HEK293T (cell line): Measurements from ENCODE around the gene CSTB.
A peak's percentile ranks its signal among the peaks of the same experiment; 100 is the strongest.

Source experiments
- CTCF ChIA-PET: fragments of 350-600 bp; formaldehyde crosslinking; extraction: SDS; loops from one replicate; lab custom pipeline; 2021; ENCODE audit warnings: antibody characterized with exemption, inconsistent platforms; lab: Yijun Ruan, JAX
- POLR2A ChIA-PET: fragments of 350-600 bp; formaldehyde crosslinking; extraction: SDS; loops from one replicate; lab custom pipeline; 2020; ENCODE audit warnings: antibody characterized with exemption, inconsistent platforms; lab: Yijun Ruan, JAX
- DNase-seq: peaks from one replicate; pipeline ENCODE4 v3.0.0; 2012; ENCODE audit warnings: mixed read lengths; ENCODE audit errors: extremely low spot score
- ARNT ChIP-seq: fragments of 450-650 bp; IDR thresholded peaks from 2 replicates; pipeline ENCODE4 v1.6.1; 2017; ENCODE audit warnings: mild to moderate bottlenecking
- BHLHE40 ChIP-seq: fragments of 450-650 bp; IDR thresholded peaks from 2 replicates; pipeline ENCODE4 v1.6.1; 2016; ENCODE audit warnings: mild to moderate bottlenecking, moderate library complexity, borderline replicate concordance
- CTBP1 ChIP-seq: fragments of 450-650 bp; IDR thresholded peaks from 2 replicates; pipeline ENCODE4 v1.6.1; 2016; ENCODE audit warnings: borderline replicate concordance
- ELF4 ChIP-seq: fragments of 450-650 bp; IDR thresholded peaks from 2 replicates; pipeline ENCODE4 v1.6.1; 2017; ENCODE audit warnings: antibody characterized with exemption
- FOXA1 ChIP-seq: fragments of 450-650 bp; IDR thresholded peaks from 2 replicates; pipeline ENCODE4 v1.6.1; 2016; ENCODE audit warnings: mild to moderate bottlenecking
- FOXK2 ChIP-seq: fragments of 450-650 bp; IDR thresholded peaks from 2 replicates; pipeline ENCODE4 v1.6.1; 2016; ENCODE audit warnings: mild to moderate bottlenecking
- FOXM1 ChIP-seq: fragments of 450-650 bp; IDR thresholded peaks from 2 replicates; pipeline ENCODE4 v1.6.1; 2017; ENCODE audit warnings: mild to moderate bottlenecking, borderline replicate concordance
- HDGF ChIP-seq: fragments of 450-650 bp; IDR thresholded peaks from 2 replicates; pipeline ENCODE4 v1.6.1; 2017; ENCODE audit warnings: antibody characterized with exemption, borderline replicate concordance
- L3MBTL2 ChIP-seq: fragments of 450-650 bp; conservative IDR thresholded peaks from 2 replicates; pipeline ENCODE4 v1.6.1; 2016; ENCODE audit warnings: mild to moderate bottlenecking
- LEF1 ChIP-seq: fragments of 450-650 bp; IDR thresholded peaks from 2 replicates; pipeline ENCODE4 v1.6.1; 2017; ENCODE audit warnings: mild to moderate bottlenecking, borderline replicate concordance
- NFRKB ChIP-seq: fragments of 450-650 bp; IDR thresholded peaks from 2 replicates; pipeline ENCODE4 v1.6.1; 2016; ENCODE audit warnings: mild to moderate bottlenecking, moderate library complexity
- SP1 ChIP-seq: fragments of 450-650 bp; IDR thresholded peaks from 2 replicates; pipeline ENCODE4 v1.6.1; 2017
- SUZ12 ChIP-seq: fragments of 450-650 bp; IDR thresholded peaks from 2 replicates; pipeline ENCODE4 v1.6.1; 2016; ENCODE audit warnings: mild to moderate bottlenecking
- TARDBP ChIP-seq: fragments of 450-650 bp; IDR thresholded peaks from 2 replicates; pipeline ENCODE4 v1.6.1; 2016
- ZNF384 ChIP-seq: fragments of 450-650 bp; IDR thresholded peaks from 2 replicates; pipeline ENCODE4 v1.6.1; 2016
- TF ChIP-seq, protein P1 (sequence below): fragments of 450-650 bp; IDR thresholded peaks from 2 replicates; pipeline ENCODE4 v1.6.1; 2016

Gene CSTB

DNA sequence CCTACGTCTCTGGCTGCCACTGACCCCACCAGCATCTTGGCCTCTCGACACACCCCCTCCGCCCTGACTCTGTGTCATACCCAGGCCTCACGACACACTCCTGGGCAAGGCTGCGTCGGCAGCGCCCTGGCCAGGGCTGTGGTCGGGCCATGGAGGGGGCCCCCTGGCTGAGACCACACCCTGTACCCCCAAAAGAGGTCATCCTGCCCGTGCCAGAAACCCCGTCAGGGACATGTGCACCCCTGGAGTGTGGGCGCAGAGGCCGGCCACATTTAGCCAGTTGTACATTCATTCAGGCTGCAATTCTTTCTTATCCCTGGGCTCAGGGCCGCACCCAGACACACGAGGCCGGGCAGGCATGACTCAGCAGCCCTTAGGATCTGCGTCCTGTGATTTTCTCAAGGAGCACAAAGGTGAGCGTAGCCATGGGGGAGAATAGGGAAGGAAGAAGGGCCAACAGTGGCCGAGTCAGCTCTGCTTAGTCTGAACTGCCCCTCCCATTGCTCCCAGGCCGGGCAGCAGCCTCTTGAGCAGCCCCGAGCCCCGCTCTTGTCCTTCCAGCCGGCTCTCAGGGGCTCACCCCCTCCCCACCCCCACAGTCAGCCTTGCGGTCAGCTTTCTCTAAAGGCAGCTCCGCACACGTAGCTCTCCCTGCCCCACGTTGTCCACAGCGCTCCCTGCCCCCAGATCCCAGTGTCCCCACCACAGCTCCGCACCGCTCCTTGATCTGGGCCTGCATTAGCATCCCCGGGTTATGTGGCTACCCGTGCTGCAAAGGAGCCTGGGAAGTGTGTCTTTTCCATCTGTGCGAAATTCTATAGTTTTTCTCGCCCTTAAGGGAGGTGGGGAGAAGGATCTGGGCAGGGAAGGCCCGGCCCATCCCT lies 7.9 kb downstream of the CSTB start:
- POLR2A ChIA-PET = interaction anchor here (0.7 to 1.2 kb wide), 3 partner anchors 10 to 40 kb away, joined by 3 read pairs; no protein-coding TSS in a partner anchor
- TF ChIP-seq ZNF384 (no peak), NFRKB (no peak), SP1 (no peak), TARDBP (no peak), BHLHE40 (no peak), ARNT (no peak), HDGF (no peak), SUZ12 (no peak), CTBP1 (no peak), L3MBTL2 (no peak), FOXK2 (no peak), ELF4 (no peak), LEF1 (no peak), FOXM1 (no peak), FOXA1 (no peak)
- TF ChIP-seq, protein P1, sequence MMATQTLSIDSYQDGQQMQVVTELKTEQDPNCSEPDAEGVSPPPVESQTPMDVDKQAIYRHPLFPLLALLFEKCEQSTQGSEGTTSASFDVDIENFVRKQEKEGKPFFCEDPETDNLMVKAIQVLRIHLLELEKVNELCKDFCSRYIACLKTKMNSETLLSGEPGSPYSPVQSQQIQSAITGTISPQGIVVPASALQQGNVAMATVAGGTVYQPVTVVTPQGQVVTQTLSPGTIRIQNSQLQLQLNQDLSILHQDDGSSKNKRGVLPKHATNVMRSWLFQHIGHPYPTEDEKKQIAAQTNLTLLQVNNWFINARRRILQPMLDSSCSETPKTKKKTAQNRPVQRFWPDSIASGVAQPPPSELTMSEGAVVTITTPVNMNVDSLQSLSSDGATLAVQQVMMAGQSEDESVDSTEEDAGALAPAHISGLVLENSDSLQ = no peak
- CTCF ChIA-PET = no interaction called here
- DNase-seq = no peak

DNA sequence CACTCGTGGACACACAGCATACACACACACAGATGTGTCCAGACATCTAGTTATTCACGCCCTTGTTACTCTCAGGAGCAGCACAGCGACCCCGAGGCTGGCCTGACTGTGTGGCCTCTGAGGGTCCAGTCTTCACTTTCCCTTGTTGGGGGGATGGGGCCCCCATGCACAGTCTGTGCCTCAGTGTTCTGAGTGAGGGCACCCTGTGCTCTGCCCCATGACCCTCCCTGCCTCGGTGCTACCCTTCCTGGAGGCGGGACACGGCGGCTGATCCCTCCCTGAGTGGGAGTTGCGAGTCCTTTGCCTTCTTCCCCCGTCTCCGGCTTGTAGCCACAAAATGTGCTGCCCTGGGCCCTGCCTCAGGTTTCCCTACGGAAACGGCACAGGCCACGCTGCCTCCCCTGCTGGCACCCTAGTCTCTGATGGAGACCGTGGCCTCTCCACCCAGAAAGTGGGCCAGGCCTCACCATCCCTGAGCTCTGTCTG lies 8.6 kb downstream of the CSTB start:
- TF ChIP-seq, protein P1 = no peak
- TF ChIP-seq FOXK2 = no peak
- no peak for TF ChIP-seq TARDBP
- no peak for TF ChIP-seq ZNF384
- no peak for TF ChIP-seq LEF1
- no peak for TF ChIP-seq ELF4
- TF ChIP-seq FOXM1 = no peak
- TF ChIP-seq NFRKB = no peak
- TF ChIP-seq SP1 = no peak
- no peak for TF ChIP-seq SUZ12
- TF ChIP-seq L3MBTL2 = no peak
- no peak for TF ChIP-seq BHLHE40
- TF ChIP-seq ARNT = no peak
- no peak for TF ChIP-seq HDGF
- no peak for TF ChIP-seq FOXA1
- ChIA-PET CTCF (no interaction called here), POLR2A (no interaction called here)
- DNase-seq = no peak

DNA sequence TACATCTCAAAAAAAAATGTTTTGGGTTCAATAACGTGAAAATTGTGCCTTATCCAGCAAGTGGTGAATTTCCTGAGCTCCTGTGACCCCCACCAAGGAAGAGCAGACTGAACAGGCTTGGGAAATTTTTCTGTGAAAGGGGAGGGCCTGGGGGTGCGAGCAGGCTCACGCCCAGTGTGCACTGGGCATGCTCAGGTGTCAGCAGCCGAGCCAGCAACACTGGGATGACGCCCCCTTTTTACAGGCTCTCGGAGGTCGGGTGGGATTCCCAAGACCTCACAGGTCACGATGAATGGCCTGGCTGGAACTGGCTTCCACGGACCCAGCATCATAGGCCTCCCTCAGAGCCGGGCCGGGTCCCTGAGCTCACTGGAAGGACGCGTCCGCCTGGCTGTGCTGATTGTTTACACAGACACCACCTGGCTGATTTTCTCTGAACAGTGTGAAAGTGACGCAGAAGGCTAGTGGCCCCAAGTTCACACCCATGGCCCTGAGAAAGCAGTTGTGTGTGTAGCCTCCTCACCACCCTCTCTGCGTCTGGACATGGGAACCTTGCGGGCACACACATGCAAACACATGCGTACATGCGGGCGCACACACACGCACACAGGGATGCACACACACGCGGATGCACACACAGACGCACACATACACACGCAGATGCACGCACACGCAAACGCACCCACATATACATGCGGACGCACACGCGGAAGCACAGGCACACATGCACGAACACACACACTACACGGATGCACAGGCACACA lies 9.2 kb downstream of the CSTB start:
- no peak for DNase-seq
- TF ChIP-seq SP1 (no peak), TARDBP (0 out of 2 replicates have a peak, but pooled peaks have one; percentile 6), CTBP1 (no peak), LEF1 (no peak), FOXA1 (no peak), ZNF384 (no peak), ARNT (no peak), FOXK2 (no peak)
- CTCF ChIA-PET = no interaction called here
- POLR2A ChIA-PET = no interaction called here

DNA sequence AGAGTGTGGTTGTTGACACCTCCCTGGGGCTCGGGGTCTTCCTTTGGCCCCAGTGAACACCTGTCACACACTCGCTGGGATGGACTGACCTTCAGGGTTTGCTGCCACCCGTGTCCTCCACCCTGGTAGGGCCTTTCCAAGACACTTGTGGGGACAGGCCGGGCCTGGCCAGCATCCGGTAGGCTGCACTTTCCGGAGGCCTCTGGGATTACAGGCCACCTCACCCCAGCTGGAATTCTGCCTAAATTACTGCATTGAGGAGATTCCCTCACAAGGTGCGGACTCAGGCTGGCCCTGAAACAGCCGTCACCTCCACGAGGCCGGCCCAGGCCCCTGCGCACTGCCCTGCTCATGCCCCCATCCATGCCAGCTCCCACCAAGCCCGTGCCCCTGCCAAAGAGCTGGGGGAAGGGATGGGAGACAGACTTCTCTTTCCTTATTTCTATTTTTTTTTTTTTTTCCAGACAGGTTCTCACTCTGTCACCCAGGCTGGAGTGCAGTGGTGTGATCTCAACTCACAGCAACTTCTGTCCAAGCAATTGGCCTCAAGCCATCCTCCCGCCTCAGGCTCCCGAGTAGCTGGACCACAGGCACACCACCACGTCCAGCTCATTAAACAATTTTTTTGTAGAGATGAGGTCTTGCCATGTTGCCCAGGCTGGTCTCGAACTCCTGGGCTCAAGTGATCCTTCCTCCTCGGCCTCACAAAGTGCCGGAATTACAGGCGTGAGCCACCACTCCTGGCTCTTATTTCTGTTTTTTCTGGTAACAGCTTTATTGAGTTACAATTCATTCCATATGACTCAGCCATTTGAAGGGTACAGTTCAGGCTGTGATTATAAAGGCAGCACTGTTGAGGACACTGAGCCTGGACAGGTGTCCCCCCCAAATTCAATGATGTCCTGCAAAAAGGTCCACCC lies 11.3 kb downstream of the CSTB start:
- ChIA-PET POLR2A (no interaction called here), CTCF (no interaction called here)
- DNase-seq = no peak
- TF ChIP-seq SUZ12 (no peak), L3MBTL2 (no peak), TARDBP (no peak), BHLHE40 (no peak), LEF1 (no peak), NFRKB (no peak), FOXA1 (no peak), CTBP1 (no peak), FOXK2 (no peak), FOXM1 (no peak), ELF4 (no peak), HDGF (no peak), ARNT (no peak), ZNF384 (no peak), SP1 (no peak)
- TF ChIP-seq, protein P1 = no peak
